Fibroblast of lung (primary cell): Measurements from ENCODE around the gene TSPOAP1. TPM values are rescaled to one million over a fixed set of nuclear protein-coding genes. Genes with fewer than 3 reads are reported as not detected.

Experiments used
- DNase-seq, 2 donors: peaks; one replicate each; pipeline versions ENCODE4 v3.0.0 to v3.0.0-alpha.2; 2010; ENCODE audit warnings: low read depth in 2 of 2
- H2AFZ ChIP-seq: 2 replicates; pipeline ENCODE4 v1.5.1; 2012; ENCODE audit warnings: low read length, control low read depth, inconsistent platforms
- H3K27ac ChIP-seq: 2 replicates; pipeline ENCODE4 v1.5.1; 2011; ENCODE audit warnings: low read length, control low read depth; ENCODE audit not compliant: insufficient read depth
- H3K27me3 ChIP-seq: 2 replicates; pipeline ENCODE4 v1.5.1; 2011; ENCODE audit warnings: mild to moderate bottlenecking, low read length; ENCODE audit not compliant: control insufficient read depth, insufficient read depth
- H3K36me3 ChIP-seq: 2 replicates; pipeline ENCODE4 v1.5.1; 2011; ENCODE audit warnings: low read length; ENCODE audit not compliant: control insufficient read depth, insufficient read depth
- H3K4me1 ChIP-seq: 2 replicates; pipeline ENCODE4 v1.5.1; 2011; ENCODE audit warnings: low read length; ENCODE audit not compliant: control insufficient read depth, insufficient read depth; ENCODE audit errors: extremely low read depth
- H3K4me2 ChIP-seq: 2 replicates; pipeline ENCODE4 v1.5.1; 2011; ENCODE audit warnings: low read length, control low read depth; ENCODE audit not compliant: insufficient read depth; ENCODE audit errors: extremely low read depth
- H3K4me3 ChIP-seq, 4 experiments: fragments of 200-600 bp in 1 of 4; sonication (generic) in 1 of 4; replicated peaks in 1 of 4; 2 replicates each; pipeline ENCODE4 v1.5.1; 2011 to 2016; ENCODE audit warnings: low read length in 4 of 4, low read depth in 3 of 4, mild to moderate bottlenecking in 3 of 4, control low read depth in 2 of 4, inconsistent platforms in 1 of 4, mixed read lengths in 1 of 4; ENCODE audit not compliant: insufficient read depth in 1 of 4; ENCODE audit errors: control extremely low read depth in 1 of 4
- H3K79me2 ChIP-seq: 2 replicates; pipeline ENCODE4 v1.5.1; 2012; ENCODE audit warnings: mild to moderate bottlenecking, low read length, inconsistent platforms; ENCODE audit not compliant: control insufficient read depth, insufficient read depth
- H3K9ac ChIP-seq: 2 replicates; pipeline ENCODE4 v1.5.1; 2011; ENCODE audit warnings: mild to moderate bottlenecking, low read length, control low read depth; ENCODE audit not compliant: insufficient read depth
- H3K9me3 ChIP-seq: 2 replicates; pipeline ENCODE4 v1.5.1; 2012; ENCODE audit warnings: low read depth, low read length; ENCODE audit not compliant: control insufficient read depth, insufficient read depth
- H4K20me1 ChIP-seq: 2 replicates; pipeline ENCODE4 v1.5.1; 2011; ENCODE audit warnings: low read length; ENCODE audit not compliant: control insufficient read depth, insufficient read depth; ENCODE audit errors: extremely low read depth
- CTCF ChIP-seq, 2 donors: IDR thresholded peaks in 1 of 2; conservative IDR thresholded peaks in 1 of 2; 1 replicate in 1 of 2; 2 replicates in 1 of 2; pipeline ENCODE4 v1.5.1; 2011 to 2012; ENCODE audit warnings: low read length in 2 of 2, control low read depth in 1 of 2, inconsistent platforms in 1 of 2, low read depth in 1 of 2, mild to moderate bottlenecking in 1 of 2
- EZH2 ChIP-seq: IDR thresholded peaks from 2 replicates; pipeline ENCODE4 v1.5.1; 2012; ENCODE audit warnings: low read length, control low read depth, mild to moderate bottlenecking; ENCODE audit errors: missing control alignments
- polyA plus RNA-seq, 2 donors: library from polyadenylated mRNA; depleted of rRNA in 1 of 2; stranded (reverse) in 1 of 2; unstranded in 1 of 2; fragments of >200 nt; gene quantifications; 2 replicates each; pipeline ENCODE4 v1.2.1, GENCODE V29; 2011 to 2012; ENCODE audit warnings: missing spikeins in 1 of 2
- total RNA-seq: library from RNA; depleted of rRNA; stranded (reverse); fragments of >200 nt; gene quantifications from 2 replicates; pipeline ENCODE4 v1.2.1, GENCODE V29; 2014

Gene TSPOAP1
- total and polyA plus RNA-seq, 2 donors (not counting 1 experiment from before 2014, with no cell fraction given), result 0.23 to 4.0 TPM

GRCh38 chr17:58310511-58311428, 17.8 kb downstream of the TSPOAP1 start:
- no peaks in the 10 kb centered on the region for H4K20me1 ChIP-seq
- H2AFZ ChIP-seq, result no peak overlapping the region
- TF ChIP-seq CTCF (conservative IDR thresholded peaks at IDR 0.05 in 1 of 2, IDR thresholded peaks at IDR 0.05 in 1 of 2; ENCODE audit: low read depth in 1 of 2, low read length in 2 of 2), result no peak
- TF ChIP-seq EZH2, result no peak
- H3K27ac ChIP-seq, result no peak overlapping the region
- no peaks in the 10 kb centered on the region for H3K27me3 ChIP-seq
- H3K79me2 ChIP-seq, result no peaks in the 10 kb centered on the region
- no peak overlapping the region for H3K9ac ChIP-seq
- H3K4me3 ChIP-seq, result no peak overlapping the region
- no peak overlapping the region for H3K4me2 ChIP-seq
- no peaks in the 10 kb centered on the region for H3K36me3 ChIP-seq
- no peaks in the 10 kb centered on the region for H3K9me3 ChIP-seq
- DNase-seq, result no peak
- no peaks in the 10 kb centered on the region for H3K4me1 ChIP-seq

- Histone ChIP-seq H3K36me3 (no peaks in the 10 kb centered on the region), H3K4me1 (no peaks in the 10 kb centered on the region), H3K9ac (no peak overlapping the region), H3K27me3 (no peaks in the 10 kb centered on the region), H4K20me1 (no peaks in the 10 kb centered on the region), H3K27ac (no peak overlapping the region), H2AFZ (no peak overlapping the region), H3K79me2 (no peaks in the 10 kb centered on the region), H3K4me3 (no peak overlapping the region), H3K9me3 (no peaks in the 10 kb centered on the region), H3K4me2 (no peak overlapping the region)
- no peak for TF ChIP-seq EZH2
- no peak for TF ChIP-seq CTCF (conservative IDR thresholded peaks at IDR 0.05 in 1 of 2, IDR thresholded peaks at IDR 0.05 in 1 of 2; ENCODE audit: low read depth in 1 of 2, low read length in 2 of 2)
- DNase-seq, result no peak
Observed at GRCh38 chr17:58309918-58310259, 18.7 kb downstream of the TSPOAP1 start.

GRCh38 chr17:58308985-58309917, 19.3 kb downstream of the TSPOAP1 start:
- no peaks in the 10 kb centered on the region for H3K27me3 ChIP-seq
- no peaks in the 10 kb centered on the region for H3K9me3 ChIP-seq
- no peak for TF ChIP-seq CTCF (conservative IDR thresholded peaks at IDR 0.05 in 1 of 2, IDR thresholded peaks at IDR 0.05 in 1 of 2; ENCODE audit: low read depth in 1 of 2, low read length in 2 of 2)
- no peak for TF ChIP-seq EZH2
- no peak overlapping the region for H3K27ac ChIP-seq
- H3K4me2 ChIP-seq, result no peak overlapping the region
- H2AFZ ChIP-seq, result no peak overlapping the region
- no peaks in the 10 kb centered on the region for H3K36me3 ChIP-seq
- no peak overlapping the region for H3K9ac ChIP-seq
- no peak for DNase-seq
- H3K79me2 ChIP-seq, result no peaks in the 10 kb centered on the region
- no peak overlapping the region for H3K4me3 ChIP-seq
- no peaks in the 10 kb centered on the region for H3K4me1 ChIP-seq
- no peaks in the 10 kb centered on the region for H4K20me1 ChIP-seq
